Sciatic nerve (tissue), 2 donors: Measurements from ENCODE around the gene MUTYH. TPM values are rescaled to one million over a fixed set of nuclear protein-coding genes. Genes with fewer than 3 reads are reported as not detected.
A peak's percentile ranks its signal among the peaks of the same experiment; 100 is the strongest.

Experiments
- ATAC-seq: fragments of 200-7000 bp; cut with Tn5 transposase; one replicate; pipeline ENCODE4 v1.9.1; 2020; ENCODE audit warnings: mild to moderate bottlenecking, moderate library complexity
- DNase-seq: peaks from one replicate; pipeline ENCODE4 v3.0.0-alpha.2; 2020; ENCODE audit warnings: low spot score
- intact Hi-C: fragments of 100-400 bp; cut with DNase I; formaldehyde crosslinking; loops from one replicate; pipeline ENCODE4 v1.14.2; 2022
- total RNA-seq: library from RNA; stranded (reverse); fragmentation: NEBNext Ultra II Directional; extraction: Animal tissue kit (Norgen Biotek cat#: 25700); gene quantifications from one replicate; pipeline ENCODE4 v1.2.1, GENCODE V29; 2021
- donor health status: DM: no; HTN: no; CAD: no.
- donor health status: DM: no; HTN: no; CAD: no.

Gene MUTYH
- total RNA-seq, 1 donor from 2014 or later = 37.5 TPM

DNA sequence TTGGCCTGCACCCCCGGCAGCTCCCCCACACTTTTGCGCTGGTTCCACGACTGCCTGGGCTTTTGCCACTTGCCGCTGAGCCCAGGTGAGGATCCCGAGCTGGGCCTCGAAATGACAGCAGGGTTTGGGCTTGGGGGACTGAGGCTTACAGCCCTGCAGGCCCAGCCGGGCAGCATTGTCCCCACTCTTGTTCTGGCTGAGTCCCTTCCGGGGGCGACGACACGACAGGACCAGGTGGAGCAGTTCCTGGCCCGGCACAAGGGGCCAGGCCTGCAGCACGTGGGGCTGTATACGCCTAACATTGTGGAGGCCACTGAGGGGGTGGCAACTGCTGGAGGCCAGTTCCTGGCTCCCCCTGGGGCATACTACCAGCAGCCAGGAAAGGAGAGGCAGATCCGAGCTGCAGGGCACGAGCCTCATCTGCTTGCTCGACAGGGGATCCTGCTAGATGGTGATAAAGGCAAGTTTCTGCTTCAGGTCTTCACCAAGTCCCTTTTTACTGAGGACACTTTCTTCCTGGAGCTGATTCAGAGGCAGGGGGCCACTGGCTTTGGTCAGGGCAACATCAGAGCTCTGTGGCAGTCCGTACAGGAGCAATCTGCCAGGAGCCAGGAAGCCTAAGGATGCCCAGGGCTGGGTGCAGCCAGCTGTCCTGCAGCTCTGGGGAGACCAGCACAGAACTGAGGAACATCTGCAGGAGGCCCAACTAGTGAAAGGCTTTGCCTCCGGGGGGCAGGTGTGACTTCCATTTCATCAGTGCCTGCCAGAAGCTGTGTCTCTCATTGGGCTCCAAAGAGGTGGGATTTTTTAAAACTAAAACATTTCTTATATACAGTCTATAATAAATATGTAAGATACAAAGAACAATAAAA, 12.4 kb downstream of the MUTYH start:
- intact Hi-C loops = no loop called here

DNA sequence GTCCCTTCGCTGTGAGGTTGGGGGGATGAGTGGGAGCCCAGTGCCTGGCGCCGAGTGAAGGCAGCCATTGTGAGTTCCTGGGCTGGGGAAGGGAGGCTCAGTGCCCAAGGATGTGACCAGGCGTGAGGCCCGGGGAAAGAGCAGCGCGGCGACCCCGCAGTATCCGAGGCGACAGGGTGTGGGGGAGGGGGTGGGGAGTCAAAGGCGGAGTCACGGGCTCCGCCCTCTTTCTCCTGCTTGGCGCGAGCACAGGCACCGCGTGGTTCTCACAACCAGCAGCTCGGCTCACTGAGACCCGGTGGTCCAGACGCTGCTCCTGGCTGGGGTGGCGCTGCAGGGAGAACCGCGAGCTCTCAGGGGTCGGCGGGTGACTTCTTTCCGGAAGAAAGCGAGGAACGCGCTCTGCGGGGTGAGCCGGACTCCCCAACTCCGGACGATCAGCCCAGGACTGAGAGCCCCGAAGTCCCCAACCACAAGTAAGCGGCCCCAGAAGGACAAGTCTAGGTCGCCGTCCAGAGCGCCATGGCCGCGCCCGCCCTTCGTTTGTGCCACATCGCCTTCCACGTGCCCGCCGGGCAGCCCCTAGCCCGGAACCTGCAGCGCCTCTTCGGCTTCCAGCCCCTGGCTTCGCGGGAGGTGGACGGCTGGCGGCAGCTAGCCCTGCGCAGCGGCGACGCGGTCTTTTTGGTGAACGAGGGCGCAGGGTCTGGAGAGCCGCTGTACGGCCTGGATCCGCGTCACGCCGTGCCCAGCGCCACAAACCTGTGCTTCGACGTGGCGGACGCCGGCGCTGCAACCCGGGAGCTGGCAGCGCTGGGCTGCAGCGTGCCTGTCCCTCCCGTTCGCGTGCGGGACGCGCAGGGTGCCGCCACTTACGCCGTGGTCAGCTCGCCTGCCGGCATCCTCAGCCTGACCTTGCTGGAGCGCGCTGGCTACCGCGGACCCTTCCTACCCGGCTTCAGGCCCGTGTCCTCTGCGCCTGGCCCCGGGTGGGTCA, 13.3 kb downstream of the MUTYH start, which contains the start of gene HPDL:
Gene HPDL, plus strand, starts transcription at position 269 of the 997 bp plus-strand sequence. Its CDS starts 254 bp downstream, at position 523.
- peak; percentile 84 for DNase-seq
- peak; percentile 91 for ATAC-seq

More for the DNA sequence above, 12.4 kb downstream of the MUTYH start:
- no peak for ATAC-seq
- DNase-seq = no peak

DNA sequence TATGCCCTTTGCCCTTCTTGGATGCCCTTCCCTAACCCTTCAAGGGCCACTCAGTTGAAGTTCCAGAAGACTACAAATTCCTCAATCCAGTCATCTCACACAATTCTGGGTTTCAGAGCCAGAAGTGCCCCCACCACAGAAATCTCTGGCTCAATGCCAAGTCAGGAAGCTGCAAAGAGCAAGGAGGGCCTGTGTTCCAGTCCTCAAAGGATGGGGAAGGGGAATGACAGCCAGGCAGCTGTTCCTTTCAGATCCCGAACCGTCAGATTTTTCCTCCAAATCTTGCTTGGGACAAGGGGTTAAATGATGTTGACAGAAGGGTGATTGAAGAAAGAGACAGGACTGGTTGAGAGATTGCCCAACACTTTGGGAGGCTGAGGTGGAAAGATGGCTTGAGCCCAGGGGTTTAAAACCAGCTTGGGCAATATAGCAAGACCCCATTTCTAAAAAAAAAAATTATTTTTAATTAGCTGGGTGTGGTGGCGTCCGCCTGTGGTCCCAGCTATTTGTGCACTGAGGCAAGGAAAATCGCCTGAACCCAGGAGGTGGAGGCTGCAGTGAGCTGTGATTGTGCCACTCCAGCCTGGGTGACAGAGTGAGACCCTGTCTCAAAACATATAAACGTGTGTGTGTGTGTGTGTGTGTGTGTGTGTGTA, 14.3 kb downstream of the MUTYH start:
- DNase-seq = no peak
- peak; percentile 37 for ATAC-seq
- intact Hi-C loops = no loop called here

More for the DNA sequence above, 13.3 kb downstream of the MUTYH start, which contains the start of gene HPDL:
- intact Hi-C loops = no loop called here

DNA sequence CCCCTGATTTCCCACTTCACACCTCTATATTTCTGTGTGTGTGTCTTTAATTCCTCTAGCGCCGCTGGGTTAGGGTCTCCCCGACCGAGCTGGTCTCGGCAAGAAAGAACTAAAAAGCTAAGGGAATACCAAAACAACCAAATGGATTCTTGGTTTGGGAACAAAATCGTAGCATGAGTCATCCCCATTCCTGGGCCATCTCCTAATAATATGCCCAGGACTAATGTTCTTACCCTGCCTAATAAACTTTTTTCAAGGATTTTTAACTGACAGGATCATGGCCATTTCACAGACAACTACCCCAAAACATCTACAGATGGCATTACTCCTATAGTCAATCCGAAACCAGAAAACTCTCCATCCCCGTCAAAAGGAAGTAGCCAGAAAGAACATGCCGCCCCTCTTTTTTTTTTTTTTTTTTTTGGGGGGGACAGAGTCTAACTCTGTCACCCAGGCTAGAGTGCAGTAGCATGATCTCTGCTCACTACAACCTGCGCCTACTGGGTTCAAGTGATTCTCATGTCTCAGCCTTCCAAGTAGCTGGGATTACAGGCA, 17.7 kb downstream of the MUTYH start:
- DNase-seq = no peak
- intact Hi-C loops = no loop called here
- no peak for ATAC-seq

DNA sequence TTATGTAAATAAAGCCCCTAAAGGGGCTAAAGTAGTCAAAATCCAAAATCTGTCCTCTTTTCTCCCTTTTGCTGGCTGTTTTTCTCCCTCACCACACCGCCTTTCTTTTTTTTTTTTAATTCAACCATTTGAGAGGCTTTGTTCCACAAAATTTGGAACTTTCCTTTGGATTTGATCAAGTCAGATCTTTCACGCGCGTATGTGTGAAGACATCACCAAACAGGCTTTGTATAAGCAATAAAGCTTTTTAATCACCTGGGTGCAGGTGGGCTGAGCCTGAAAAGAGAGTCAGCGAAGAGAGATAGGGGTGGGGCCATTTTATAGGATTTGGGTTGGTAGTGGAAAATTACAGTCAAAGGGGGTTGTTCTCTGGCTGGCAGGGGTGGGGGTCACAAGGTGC, 18.8 kb downstream of the MUTYH start:
- ATAC-seq (no peak), DNase-seq (no peak)
- intact Hi-C loops = no loop called here

DNA sequence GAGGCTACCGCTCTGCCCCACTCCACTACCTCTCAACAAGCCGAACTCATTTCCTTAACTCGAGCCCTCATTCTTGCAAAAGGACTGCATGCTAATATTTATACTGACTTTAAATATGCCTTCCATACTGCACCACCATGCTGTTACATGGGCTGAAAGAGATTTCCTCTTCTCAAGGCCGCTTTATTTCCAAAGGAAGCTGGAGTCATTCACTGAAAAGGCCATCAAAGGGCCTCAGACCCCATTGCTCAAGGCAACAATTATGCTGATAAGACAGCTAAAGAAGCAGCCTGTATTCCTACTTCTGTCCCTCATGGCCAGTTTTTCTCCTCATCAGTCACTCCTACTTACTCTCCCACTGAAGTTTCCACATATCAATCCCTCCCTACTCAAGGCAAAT, 20.5 kb downstream of the MUTYH start:
- ATAC-seq = no peak
- no peak for DNase-seq
- intact Hi-C loops = no loop called here

DNA sequence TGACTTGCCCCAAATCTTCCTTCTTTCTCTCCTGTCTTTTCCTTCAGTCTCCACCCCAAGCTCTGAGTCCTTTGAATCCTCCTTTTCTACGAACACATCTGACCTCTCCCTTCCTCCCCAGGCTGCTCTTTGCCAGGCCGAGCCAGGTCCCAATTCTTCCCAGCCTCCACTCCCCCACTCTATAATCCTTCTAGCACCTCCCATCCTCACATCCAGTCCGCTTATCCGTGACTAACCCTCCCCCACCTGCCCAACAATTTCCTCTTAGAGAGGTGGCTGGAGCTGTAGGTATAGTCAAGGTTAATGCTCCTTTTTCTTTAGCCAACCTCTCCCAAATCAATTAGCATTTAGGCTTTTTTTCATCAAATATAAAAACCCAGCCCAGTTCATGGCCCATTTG, 23.1 kb downstream of the MUTYH start:
- no peak for ATAC-seq
- no peak for DNase-seq
- intact Hi-C loops = no loop called here

DNA sequence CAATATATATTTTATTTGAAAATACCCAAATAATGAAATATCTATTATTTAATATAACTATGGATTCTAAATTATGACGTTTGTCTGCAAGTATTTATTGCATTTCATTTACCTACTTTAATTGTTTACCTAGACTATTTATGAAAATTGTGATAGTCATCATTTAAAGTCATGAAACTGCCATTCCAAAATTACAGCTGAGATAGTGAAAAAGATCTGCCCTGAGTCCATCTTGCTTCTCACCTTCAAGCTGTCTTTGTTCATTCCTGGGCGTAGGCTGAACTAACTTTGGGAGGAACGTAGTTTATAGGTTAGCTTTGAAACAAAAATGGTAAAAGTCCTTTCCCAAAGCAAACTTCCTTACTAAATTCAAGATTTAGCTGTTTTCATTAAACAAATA, 26.0 kb downstream of the MUTYH start:
- intact Hi-C loops = no loop called here
- DNase-seq = no peak
- ATAC-seq = no peak

DNA sequence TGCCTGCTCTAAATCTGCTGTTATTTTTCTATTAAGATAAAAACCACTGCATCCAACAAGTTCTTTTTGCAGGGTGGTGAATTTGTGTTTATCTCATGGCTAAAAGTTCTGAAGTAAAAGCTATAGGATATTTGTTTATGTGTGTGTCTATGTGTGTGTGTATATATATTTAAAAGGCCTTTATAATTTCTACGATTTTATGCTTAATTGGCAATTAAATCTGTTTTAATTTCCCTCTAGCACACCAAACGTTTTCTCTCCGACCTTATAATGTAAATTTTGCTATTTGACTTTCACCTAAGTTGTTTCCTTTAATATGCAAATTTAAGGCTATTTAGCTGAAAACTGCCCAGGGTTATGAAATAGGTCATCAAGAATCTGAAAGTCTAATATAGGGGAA, 33.3 kb downstream of the MUTYH start:
- ATAC-seq (no peak), DNase-seq (no peak)
- intact Hi-C loops = no loop called here

DNA sequence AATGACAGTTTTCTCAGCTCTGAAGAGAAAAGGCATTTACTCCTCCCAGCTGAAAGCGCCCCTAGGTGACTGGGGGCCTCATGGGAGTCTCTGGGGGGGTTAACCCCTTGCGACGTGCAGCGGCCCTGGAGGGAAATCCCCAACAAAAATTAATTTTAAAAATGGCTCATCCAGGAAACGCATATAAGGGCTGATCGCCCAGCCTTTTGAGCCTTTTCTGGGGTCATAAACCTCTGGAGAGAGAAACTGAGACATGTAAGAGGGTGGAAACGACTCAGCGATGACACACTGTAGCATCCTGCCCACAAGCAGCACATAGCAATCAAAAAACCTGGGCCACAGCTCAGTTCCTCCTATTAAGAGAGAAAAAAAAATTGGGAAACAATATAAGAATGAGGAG, 33.9 kb downstream of the MUTYH start:
- DNase-seq (no peak), ATAC-seq (no peak)
- intact Hi-C loops = no loop called here

DNA sequence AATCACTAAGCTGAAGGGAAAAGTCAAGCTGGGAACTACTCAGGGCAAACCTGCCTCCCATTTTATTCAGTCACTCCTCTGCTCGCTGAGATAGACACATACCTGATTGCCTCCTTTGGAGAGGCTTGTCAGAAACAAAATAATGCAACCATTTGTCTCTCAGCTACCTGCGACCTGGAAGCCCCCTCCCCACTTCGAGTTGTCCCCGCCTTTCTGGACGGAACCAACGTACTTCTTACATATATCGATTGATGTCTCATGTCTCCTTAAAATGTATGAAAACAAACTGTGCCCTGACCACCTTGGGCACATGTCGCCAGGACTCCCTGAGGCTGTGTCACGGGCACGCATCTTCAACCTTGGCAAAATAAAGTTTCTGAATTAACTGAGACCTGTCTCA, 35.0 kb downstream of the MUTYH start:
- intact Hi-C loops = no loop called here
- no peak for DNase-seq
- ATAC-seq = no peak

DNA sequence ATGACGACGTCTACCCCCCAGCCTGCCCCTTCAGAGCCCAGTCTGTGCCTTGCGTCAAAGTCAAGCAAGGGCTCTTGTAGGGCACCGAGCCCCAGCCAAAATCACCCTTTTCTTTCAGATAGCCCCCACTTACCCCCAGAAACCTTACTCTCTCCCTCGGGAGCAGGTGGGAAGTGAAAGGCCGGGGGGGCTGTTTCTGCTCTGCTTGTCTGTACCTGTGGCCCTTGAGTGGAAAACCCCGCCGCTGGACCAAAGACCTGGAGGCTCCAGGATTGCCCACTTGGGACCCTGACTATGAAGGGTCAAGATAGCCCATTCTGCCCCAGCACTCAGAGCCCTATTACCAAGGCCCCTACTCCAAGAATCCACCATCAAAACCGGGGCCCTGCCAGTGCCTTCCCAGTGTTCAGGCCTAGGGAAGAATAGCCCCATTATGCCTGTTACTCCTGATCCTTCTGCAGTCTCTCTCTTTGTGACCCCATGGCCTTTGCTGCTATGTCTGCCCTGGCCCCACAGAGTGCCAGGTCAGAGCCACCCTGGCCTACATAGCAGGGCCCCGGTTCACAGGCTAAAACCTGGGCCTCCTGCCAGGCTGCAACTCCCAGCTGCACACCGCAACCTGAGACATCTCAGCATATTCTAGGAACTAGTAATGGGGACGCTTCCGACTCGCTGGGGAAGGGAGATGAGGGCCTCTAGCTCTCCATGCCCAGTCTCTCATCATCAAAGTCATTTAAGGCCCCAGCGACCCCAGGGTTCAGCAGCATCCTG, 35.7 kb downstream of the MUTYH start:
- intact Hi-C loops = no loop called here
- ATAC-seq = no peak
- DNase-seq = peak; percentile 69

DNA sequence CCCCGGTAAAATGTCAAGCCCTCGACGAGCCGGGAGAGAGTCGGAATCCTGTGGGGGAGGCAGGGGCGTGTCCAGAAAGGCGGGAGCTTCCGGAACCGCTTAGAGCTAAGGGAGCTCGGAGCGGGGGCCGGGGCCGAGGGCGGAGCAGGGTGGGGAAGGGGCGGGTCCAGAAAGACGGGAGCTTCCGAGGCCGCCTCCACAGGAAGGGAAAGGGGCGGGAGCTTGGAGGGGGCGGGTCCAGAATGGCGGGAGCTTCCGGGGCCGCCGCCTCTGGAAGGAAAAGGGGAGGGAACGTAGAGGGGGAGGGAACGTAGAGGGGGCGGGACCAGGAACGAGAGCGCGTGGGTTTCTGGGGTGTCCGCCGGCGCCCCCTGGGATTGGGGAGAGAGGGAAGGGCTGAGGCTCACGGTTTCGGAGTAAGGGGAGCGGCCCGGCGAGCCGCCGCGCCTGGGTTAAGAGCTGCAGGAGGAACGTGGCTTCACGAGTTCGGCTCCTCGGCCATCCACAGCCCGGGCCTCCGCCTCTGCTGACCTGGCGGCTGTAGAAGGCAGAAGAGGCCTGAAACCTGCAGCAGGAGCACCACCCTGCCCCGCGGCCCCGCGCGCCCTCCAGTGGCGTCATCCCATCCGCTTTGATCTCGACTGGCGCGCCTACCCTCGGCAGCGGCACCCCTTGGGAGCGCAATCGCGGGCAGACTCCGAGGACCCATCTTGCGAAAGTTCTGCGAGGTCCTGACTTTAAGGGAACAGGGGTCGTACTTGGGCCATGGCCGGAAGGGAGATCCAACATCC, 36.5 kb downstream of the MUTYH start:
- DNase-seq = peak; percentile 100
- intact Hi-C loops = no loop called here
- ATAC-seq = peak; percentile 97

DNA sequence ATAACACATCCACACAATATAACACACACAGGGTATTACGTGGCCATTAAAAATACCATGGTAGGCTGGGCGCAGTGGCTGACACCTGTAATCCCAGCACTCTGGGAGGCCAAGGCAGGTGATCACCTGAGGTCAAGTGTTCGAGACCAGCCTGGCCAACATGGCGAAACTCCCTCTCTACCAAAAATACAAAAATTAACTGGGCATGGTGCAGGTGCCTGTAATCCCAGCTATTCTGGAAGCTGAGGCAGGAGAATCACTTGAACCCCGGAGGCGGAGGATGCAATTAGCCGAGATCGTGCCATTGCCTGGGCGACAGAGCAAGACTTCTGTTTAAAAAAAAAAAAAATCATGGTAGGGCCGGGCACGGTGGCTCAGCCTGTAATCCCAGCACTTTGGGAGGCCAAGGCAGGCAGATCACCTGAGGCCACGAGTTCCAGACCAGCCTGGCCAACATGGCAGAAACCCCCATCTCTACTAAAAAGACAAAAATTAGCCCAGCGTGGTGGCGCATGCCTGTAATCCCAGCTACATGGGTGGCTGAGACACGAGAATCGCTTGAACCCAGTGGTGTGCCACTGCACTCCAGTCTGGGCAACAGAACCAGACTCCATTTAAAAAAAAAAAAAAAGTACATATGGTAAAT, 37.6 kb downstream of the MUTYH start:
- DNase-seq (no peak), ATAC-seq (no peak)
- intact Hi-C loops = no loop called here

DNA sequence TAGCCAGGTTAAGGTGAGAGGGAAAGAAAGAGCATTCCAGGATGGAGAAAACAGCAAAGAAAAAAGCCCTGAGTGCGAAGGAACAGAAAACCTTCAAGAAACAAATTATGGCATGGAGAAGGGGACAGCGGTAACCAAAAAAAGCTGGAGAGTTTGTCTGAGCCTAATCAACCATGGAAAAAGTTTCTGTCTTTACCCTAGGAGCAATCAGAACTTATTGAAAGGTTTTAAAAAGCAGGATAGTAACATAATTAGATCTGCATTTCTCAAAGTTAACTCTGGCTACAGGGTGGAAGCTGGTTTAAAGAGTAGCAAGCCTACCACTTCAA, 39.6 kb downstream of the MUTYH start:
- intact Hi-C loops = loop anchor here (2.0 kb wide), 1 partner anchor 282 kb away; no protein-coding TSS in a partner anchor
- ATAC-seq (no peak), DNase-seq (no peak)

DNA sequence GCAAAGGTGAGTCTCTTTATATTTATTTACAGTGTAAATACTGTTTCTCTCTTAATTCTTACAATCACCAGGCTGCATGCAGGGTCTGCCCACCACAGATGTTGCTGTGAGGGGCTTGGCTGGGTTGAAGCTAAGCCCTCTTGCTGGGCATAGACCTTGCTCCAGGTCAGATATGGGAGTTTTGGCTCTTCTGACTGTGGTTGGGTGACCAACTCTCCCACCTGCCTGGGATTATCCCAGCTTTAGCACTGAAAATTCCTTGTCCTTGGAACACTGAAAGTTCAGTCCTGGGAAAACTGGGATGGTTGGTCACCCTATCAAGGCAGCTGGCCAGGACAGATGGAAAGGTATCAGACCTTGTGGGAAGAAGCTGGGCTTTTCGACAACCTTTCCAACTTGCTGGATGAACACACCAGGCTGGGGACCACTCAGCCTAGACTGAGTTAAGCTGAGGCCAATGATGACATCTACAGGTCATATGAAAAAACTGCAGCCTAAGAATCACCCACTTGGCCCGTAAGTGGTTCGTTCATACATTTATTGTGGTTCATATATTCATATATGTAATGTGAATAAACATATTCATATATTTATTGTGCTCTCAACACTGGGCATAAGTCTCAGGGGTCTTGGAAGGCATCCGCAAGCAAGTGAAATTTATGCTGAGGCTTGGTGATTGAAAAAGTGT, 40.1 kb downstream of the MUTYH start:
- intact Hi-C loops = loop anchor here (2.0 kb wide), 1 partner anchor 281 kb away; no protein-coding TSS in a partner anchor

More for the DNA sequence above, 40.1 kb downstream of the MUTYH start:
- ATAC-seq (no peak), DNase-seq (no peak)
